Trophoblast cell (in vitro differentiated cells and primary cell): Measurements from ENCODE around the gene ZNF516.
A peak's percentile ranks its signal among the peaks of the same experiment; 100 is the strongest.

Experiments used
- DNase-seq, 2 donors: peaks; one replicate each; pipeline ENCODE4 v3.0.0-alpha.2; 2016
- H2AFZ ChIP-seq: 2 replicates; pipeline ENCODE4 v1.6.1; 2013; ENCODE audit warnings: low read length, moderate library complexity, mild to moderate bottlenecking; ENCODE audit not compliant: insufficient read depth, poor library complexity
- H2AK5ac ChIP-seq: 2 replicates; pipeline ENCODE4 v1.6.1; 2013; ENCODE audit warnings: mild to moderate bottlenecking, low read length
- H2BK120ac ChIP-seq: 2 replicates; pipeline ENCODE4 v1.6.1; 2013; ENCODE audit warnings: low read length, mild to moderate bottlenecking, moderate library complexity; ENCODE audit not compliant: insufficient read depth, poor library complexity
- H2BK12ac ChIP-seq: 2 replicates; pipeline ENCODE4 v1.6.1; 2013; ENCODE audit warnings: mild to moderate bottlenecking, low read length, moderate library complexity
- H2BK5ac ChIP-seq: 2 replicates; pipeline ENCODE4 v1.6.1; 2013; ENCODE audit warnings: low read length, low read depth, moderate library complexity, mild to moderate bottlenecking; ENCODE audit not compliant: poor library complexity
- H3K14ac ChIP-seq: 2 replicates; pipeline ENCODE4 v1.6.1; 2013; ENCODE audit warnings: mild to moderate bottlenecking, low read length
- H3K18ac ChIP-seq: 2 replicates; pipeline ENCODE4 v1.6.1; 2013; ENCODE audit warnings: mild to moderate bottlenecking, low read length
- H3K23ac ChIP-seq: 2 replicates; pipeline ENCODE4 v1.6.1; 2013; ENCODE audit warnings: low read length
- H3K27ac ChIP-seq: 2 replicates; pipeline ENCODE4 v1.5.1; 2013; ENCODE audit warnings: low read depth, mild to moderate bottlenecking, inconsistent platforms, low read length, moderate library complexity
- H3K27me3 ChIP-seq: 2 replicates; pipeline ENCODE4 v1.6.1; 2013; ENCODE audit warnings: inconsistent platforms, mild to moderate bottlenecking, low read length, moderate library complexity; ENCODE audit not compliant: insufficient read depth
- H3K36me3 ChIP-seq, 2 experiments: 1 replicate in 1 of 2; 2 replicates in 1 of 2; pipeline ENCODE4 v1.6.1; 2013; ENCODE audit warnings: low read length in 2 of 2, mild to moderate bottlenecking in 2 of 2, moderate library complexity in 1 of 2; ENCODE audit not compliant: insufficient read depth in 2 of 2, control insufficient read depth in 1 of 2
- H3K4ac ChIP-seq: 2 replicates; pipeline ENCODE4 v1.6.1; 2013; ENCODE audit warnings: low read depth, mild to moderate bottlenecking, low read length, moderate library complexity
- H3K4me1 ChIP-seq, 2 experiments: 1 replicate in 1 of 2; 2 replicates in 1 of 2; pipeline ENCODE4 v1.6.1; 2013; ENCODE audit warnings: low read length in 2 of 2, mild to moderate bottlenecking in 2 of 2, moderate library complexity in 1 of 2; ENCODE audit not compliant: insufficient read depth in 2 of 2, control insufficient read depth in 1 of 2
- H3K4me2 ChIP-seq: 2 replicates; pipeline ENCODE4 v1.6.1; 2013; ENCODE audit warnings: inconsistent platforms, mild to moderate bottlenecking, low read length, moderate library complexity
- H3K4me3 ChIP-seq: 2 replicates; pipeline ENCODE4 v1.5.1; 2013; ENCODE audit warnings: mild to moderate bottlenecking, low read depth, low read length, inconsistent platforms
- H3K79me1 ChIP-seq: one replicate; pipeline ENCODE4 v1.6.1; 2013; ENCODE audit warnings: low read length
- H3K79me2 ChIP-seq: 2 replicates; pipeline ENCODE4 v1.6.1; 2013; ENCODE audit warnings: low read length, mild to moderate bottlenecking; ENCODE audit not compliant: control insufficient read depth, insufficient read depth, poor library complexity
- H3K9ac ChIP-seq: 2 replicates; pipeline ENCODE4 v1.6.1; 2013; ENCODE audit warnings: mild to moderate bottlenecking, low read length
- H3K9me3 ChIP-seq: 2 replicates; pipeline ENCODE4 v1.6.1; 2013; ENCODE audit warnings: low read depth, mild to moderate bottlenecking, control low read depth, inconsistent platforms, low read length; ENCODE audit not compliant: insufficient read depth
- H4K12ac ChIP-seq: 2 replicates; pipeline ENCODE4 v1.6.1; 2013; ENCODE audit warnings: low read depth, mild to moderate bottlenecking, low read length, moderate library complexity
- H4K8ac ChIP-seq: 2 replicates; pipeline ENCODE4 v1.6.1; 2013; ENCODE audit warnings: low read depth, mild to moderate bottlenecking, low read length, moderate library complexity
- H4K91ac ChIP-seq: one replicate; pipeline ENCODE4 v1.6.1; 2013; ENCODE audit warnings: low read depth, mild to moderate bottlenecking, low read length, moderate library complexity
- WGBS: extraction: QIAGEN DNeasy Blood & Tissue Kit; methylation state at CpG from one replicate; pipeline ENCODE4 v1.1.7; 2013; ENCODE audit warnings: missing lambda C conversion rate; ENCODE audit not compliant: insufficient read length, insufficient coverage; ENCODE audit errors: extremely low coverage; 5-methylcytosine and 5-hydroxymethylcytosine counted together

The ZNF516 gene

GRCh38 chr18:76528477-76529432, 33.7 kb upstream of the ZNF516 start:
- no peak overlapping the region for H2AFZ ChIP-seq
- H2BK120ac ChIP-seq: no peak overlapping the region
- no peaks in the 10 kb centered on the region for H3K79me2 ChIP-seq
- no peak overlapping the region for H3K23ac ChIP-seq
- peak overlapping the region; percentile 15 for H4K91ac ChIP-seq
- H3K79me1 ChIP-seq: no peaks in the 10 kb centered on the region
- peak in 1 of 2 donors; percentile 3 for DNase-seq
- no CpG with 5 or more reads among the region's 28 CpGs for WGBS
- no peaks in the 10 kb centered on the region for H3K27me3 ChIP-seq
- H2BK12ac ChIP-seq: no peak overlapping the region
- H3K4ac ChIP-seq: no peak overlapping the region
- H3K9me3 ChIP-seq: no peaks in the 10 kb centered on the region
- H2AK5ac ChIP-seq: no peak overlapping the region
- H2BK5ac ChIP-seq: no peak overlapping the region
- peak overlapping the region; percentile 49 for H4K12ac ChIP-seq
- H3K4me1 ChIP-seq: peaks cover 3 to 4% of the 10 kb centered on the region in 2 experiments
- peak overlapping the region; percentile 22 for H3K4me2 ChIP-seq
- no peak overlapping the region for H3K18ac ChIP-seq
- H3K9ac ChIP-seq: no peak overlapping the region
- no peaks in the 10 kb centered on the region for H3K36me3 ChIP-seq
- no peak overlapping the region for H3K27ac ChIP-seq
- no peak overlapping the region for H4K8ac ChIP-seq
- H3K14ac ChIP-seq: no peak overlapping the region
- H3K4me3 ChIP-seq: no peak overlapping the region

- Histone ChIP-seq H3K23ac (no peak overlapping the region), H3K9ac (no peak overlapping the region), H3K27me3 (no peaks in the 10 kb centered on the region), H3K36me3 (no peaks in the 10 kb centered on the region), H3K18ac (no peak overlapping the region), H2BK12ac (no peak overlapping the region), H3K4ac (no peak overlapping the region), H4K91ac (no peak overlapping the region), H3K79me1 (no peaks in the 10 kb centered on the region), H2AK5ac (no peak overlapping the region), H3K4me3 (no peak overlapping the region), H2BK120ac (no peak overlapping the region), H3K4me2 (no peak overlapping the region), H3K14ac (no peak overlapping the region), H4K8ac (no peak overlapping the region), H3K79me2 (no peaks in the 10 kb centered on the region), H3K4me1 (peaks cover 3 to 4% of the 10 kb centered on the region in 2 experiments), H2AFZ (no peak overlapping the region), H3K27ac (no peak overlapping the region), H4K12ac (no peak overlapping the region), H3K9me3 (no peaks in the 10 kb centered on the region), H2BK5ac (no peak overlapping the region)
- WGBS: no CpG with 5 or more reads among the region's 3 CpGs
- DNase-seq: no peak
These were observed 30.9 kb upstream of the ZNF516 start for GRCh38 chr18:76525911-76526310.

GRCh38 chr18:76524900-76525698, 30.1 kb upstream of the ZNF516 start:
- H2BK12ac ChIP-seq: no peak overlapping the region

GRCh38 chr18:76524477-76524876, 29.4 kb upstream of the ZNF516 start:
- no peaks in the 10 kb centered on the region for H3K27me3 ChIP-seq
- no peak overlapping the region for H2BK5ac ChIP-seq
- H3K23ac ChIP-seq: no peak overlapping the region
- H4K8ac ChIP-seq: no peak overlapping the region
- no peaks in the 10 kb centered on the region for H3K79me1 ChIP-seq
- no peak for DNase-seq
- no peak overlapping the region for H4K12ac ChIP-seq
- no peak overlapping the region for H3K9ac ChIP-seq
- no peak overlapping the region for H3K4me2 ChIP-seq
- no peak overlapping the region for H2AK5ac ChIP-seq
- H3K14ac ChIP-seq: no peak overlapping the region
- no peak overlapping the region for H3K4ac ChIP-seq
- H2BK12ac ChIP-seq: no peak overlapping the region
- no peak overlapping the region for H4K91ac ChIP-seq
- H2AFZ ChIP-seq: no peak overlapping the region
- H3K27ac ChIP-seq: no peak overlapping the region
- H3K9me3 ChIP-seq: no peaks in the 10 kb centered on the region
- H3K36me3 ChIP-seq: no peaks in the 10 kb centered on the region
- H3K4me1 ChIP-seq: peaks cover 3 to 4% of the 10 kb centered on the region in 2 experiments
- no peak overlapping the region for H3K4me3 ChIP-seq
- H3K79me2 ChIP-seq: no peaks in the 10 kb centered on the region
- no CpG with 5 or more reads among the region's 2 CpGs for WGBS
- no peak overlapping the region for H2BK120ac ChIP-seq
- H3K18ac ChIP-seq: no peak overlapping the region

More at GRCh38 chr18:76524900-76525698, 30.1 kb upstream of the ZNF516 start:
- Histone ChIP-seq H3K79me1 (no peaks in the 10 kb centered on the region), H3K79me2 (no peaks in the 10 kb centered on the region), H2AFZ (no peak overlapping the region), H2BK5ac (no peak overlapping the region), H3K27ac (no peak overlapping the region), H3K27me3 (no peaks in the 10 kb centered on the region), H3K4ac (no peak overlapping the region), H4K12ac (no peak overlapping the region), H3K18ac (no peak overlapping the region), H3K4me1 (peaks cover 3 to 4% of the 10 kb centered on the region in 2 experiments), H3K9ac (no peak overlapping the region), H3K14ac (no peak overlapping the region), H4K91ac (no peak overlapping the region), H2BK120ac (no peak overlapping the region), H4K8ac (no peak overlapping the region), H3K9me3 (no peaks in the 10 kb centered on the region), H2AK5ac (no peak overlapping the region), H3K4me3 (no peak overlapping the region), H3K36me3 (no peaks in the 10 kb centered on the region), H3K4me2 (peak overlapping the region; percentile 45), H3K23ac (no peak overlapping the region)
- peak in 1 of 2 donors; percentile 3 for DNase-seq
- WGBS: no CpG with 5 or more reads among the region's 20 CpGs
